Ovary (tissue), 9 donors: Measurements from ENCODE around the gene RAB4A. TPM values are rescaled to one million over a fixed set of nuclear protein-coding genes. Genes with fewer than 3 reads are reported as not detected.

Experiments used
- DNase-seq, 5 donors: peaks; one replicate each; pipeline ENCODE4 v3.0.0-alpha.2; 2019 to 2020
- H3K27ac ChIP-seq, 2 donors: fragments of 200-600 bp; one replicate each; pipeline versions ENCODE4 v1.5.1 to v1.8.0; 2019 to 2022
- H3K27me3 ChIP-seq: fragments of 200-600 bp; one replicate; pipeline ENCODE4 v1.8.0; 2022
- H3K36me3 ChIP-seq: fragments of 200-600 bp; sonication (generic); one replicate; pipeline ENCODE4 v1.5.1; 2019
- H3K4me1 ChIP-seq: one replicate; pipeline ENCODE4 v1.8.1; 2013; ENCODE audit warnings: mild to moderate bottlenecking, moderate library complexity; ENCODE audit not compliant: insufficient read depth
- H3K4me3 ChIP-seq: fragments of 200-600 bp; sonication (generic); one replicate; pipeline ENCODE4 v1.5.1; 2017
- H3K9me3 ChIP-seq, 2 donors: fragments of 200-600 bp in 1 of 2; sonication (generic) in 1 of 2; one replicate each; pipeline versions ENCODE4 v1.5.1 to v1.8.1; 2013 to 2019; ENCODE audit warnings: mild to moderate bottlenecking in 1 of 2, moderate library complexity in 1 of 2
- CTCF ChIP-seq, 3 donors: fragments of 450-650 bp in 2 of 3; fragments of 200-600 bp in 1 of 3; IDR thresholded peaks; one replicate each; pipeline versions ENCODE4 v1.5.1 to v1.8.0; 2016 to 2022; ENCODE audit warnings: antibody characterized with exemption in 3 of 3, mild to moderate bottlenecking in 1 of 3
- EP300 ChIP-seq: sonication (generic); formaldehyde crosslinking; IDR thresholded peaks from one replicate; pipeline ENCODE4 v1.6.1; 2017; ENCODE audit warnings: antibody characterized with exemption
- POLR2A ChIP-seq: fragments of 450-650 bp; IDR thresholded peaks from one replicate; pipeline ENCODE4 v1.6.1; 2017; ENCODE audit warnings: antibody characterized with exemption, mild to moderate bottlenecking, moderate library complexity
- WGBS, 3 donors: extraction: QIAGEN DNeasy Blood & Tissue Kit in 1 of 3; methylation state at CpG; one replicate each; pipeline versions ENCODE4 v1.1.5 to v1.1.7; 2013 to 2017; 5-methylcytosine and 5-hydroxymethylcytosine counted together
- intact Hi-C, 4 donors: fragments of 100-400 bp; cut with DNase I; formaldehyde crosslinking; loops; one replicate each; pipeline versions ENCODE4 v1.11.0 to v1.15.1; 2022 to 2023
- polyA plus RNA-seq, 2 donors: library from polyadenylated mRNA; stranded (reverse); fragments of 200-250 nt in 1 of 2; fragments of 350-450 nt in 1 of 2; fragmentation: Illumina TruSeq in 1 of 2; extraction: RNeasy Lipid Tissue Mini Kit (QIAGEN cat#74804) in 1 of 2; gene quantifications; one replicate each; pipeline ENCODE4 v1.2.3, GENCODE V29; 2013 to 2014
- total RNA-seq, 7 donors: library from RNA; depleted of rRNA in 2 of 7; stranded (reverse); fragments of >200 nt in 2 of 7; fragmentation: NEBNext Ultra II Directional in 3 of 7; extraction: Animal tissue kit (Norgen Biotek cat#: 25700) in 3 of 7; gene quantifications; one replicate each; pipeline versions ENCODE4 v1.1.0 to v1.2.4, GENCODE V29; 2016 to 2023
- donor health status: DM: no; HTN: no; CAD: no; lungs with moderate emphysema.
- donor health status: DM: no; HTN: no; CAD: no.
- donor health status: Bipolar disorder and iron deficiency.
- donor health status: DM: yes; HTN: yes; CAD: no.
- donor health status: DM: no; HTN: no; CAD: no.
- donor health status: DM: yes; HTN: yes; CAD: no.

Gene RAB4A
- total and polyA plus RNA-seq, 9 donors: 19.5 to 69.2 (median 44.3) TPM

- 42 to 59% (median 47%) methylated on average over 6 of the region's 6 CpGs for WGBS, 3 donors
- no peak for TF ChIP-seq EP300
- no peak for TF ChIP-seq CTCF (IDR thresholded peaks at IDR 0.05)
- no peak for TF ChIP-seq POLR2A
Observed at GRCh38 chr1:229238674-229239415, 32.1 kb upstream of the RAB4A start.

GRCh38 chr1:229240532-229240931, 30.4 kb upstream of the RAB4A start:
- 72 to 85% (median 84%) methylated on average over 3 of the region's 3 CpGs for WGBS, 3 donors
- Histone ChIP-seq H3K4me1 (no peaks in the 10 kb centered on the region), H3K27me3 (no peaks in the 10 kb centered on the region), H3K4me3 (no peak overlapping the region), H3K9me3 (no peaks in the 10 kb centered on the region), H3K36me3 (no peaks in the 10 kb centered on the region), H3K27ac (no peak overlapping the region)
- no peak for TF ChIP-seq EP300
- no peak for TF ChIP-seq CTCF (IDR thresholded peaks at IDR 0.05)
- no peak for TF ChIP-seq POLR2A
- DNase-seq: no peak
- intact Hi-C loops: no loop called here

More at GRCh38 chr1:229238674-229239415, 32.1 kb upstream of the RAB4A start:
- DNase-seq: peak in 1 of 5 donors; percentile 54
- Histone ChIP-seq H3K9me3 (no peaks in the 10 kb centered on the region), H3K27ac (no peak overlapping the region), H3K27me3 (no peaks in the 10 kb centered on the region), H3K4me1 (no peaks in the 10 kb centered on the region), H3K36me3 (no peaks in the 10 kb centered on the region), H3K4me3 (no peak overlapping the region)
- intact Hi-C loops: loop anchor here in 2 of 4 donors (5.0 to 10.0 kb wide), 2 partner anchors 567 to 574 kb away; no protein-coding TSS in a partner anchor

GRCh38 chr1:229241390-229241789, 29.5 kb upstream of the RAB4A start:
- 78 to 96% (median 95%) methylated on average over 4 of the region's 4 CpGs for WGBS, 3 donors
- no peaks in the 10 kb centered on the region for H3K4me1 ChIP-seq
- DNase-seq: no peak
- H3K27me3 ChIP-seq: no peaks in the 10 kb centered on the region
- no peak overlapping the region for H3K4me3 ChIP-seq
- H3K9me3 ChIP-seq: no peaks in the 10 kb centered on the region
- H3K36me3 ChIP-seq: no peaks in the 10 kb centered on the region
- H3K27ac ChIP-seq: no peak overlapping the region
- intact Hi-C loops: no loop called here
- no peak for TF ChIP-seq CTCF (IDR thresholded peaks at IDR 0.05)
- no peak for TF ChIP-seq POLR2A
- TF ChIP-seq EP300: no peak

GRCh38 chr1:229243638-229244037, 27.3 kb upstream of the RAB4A start:
- Histone ChIP-seq H3K9me3 (no peaks in the 10 kb centered on the region), H3K4me3 (no peak overlapping the region), H3K27me3 (no peaks in the 10 kb centered on the region), H3K27ac (no peak overlapping the region), H3K4me1 (no peaks in the 10 kb centered on the region), H3K36me3 (no peaks in the 10 kb centered on the region)
- TF ChIP-seq CTCF (IDR thresholded peaks at IDR 0.05) (no peak), EP300 (no peak), POLR2A (no peak)
- no peak for DNase-seq
- intact Hi-C loops: no loop called here
- WGBS, 3 donors: 91 to 92% (median 92%) methylated on average over 4 of the region's 4 CpGs
